H1 (cell line): ENCODE measurements around the gene CXCL11. TPM values are rescaled to one million over a fixed set of nuclear protein-coding genes. Genes with fewer than 3 reads are reported as not detected.

Source experiments
- CTCF ChIA-PET: fragments of 300-600 bp; sonication (Branson Sonifier 250); formaldehyde crosslinking; loops from one replicate; lab custom pipeline; 2021; ENCODE audit not compliant: partially characterized antibody; lab: Charles Lee
- POLR2A ChIA-PET: fragments of 300-600 bp; sonication (Branson Sonifier 250); formaldehyde crosslinking; loops from one replicate; lab custom pipeline; 2021; ENCODE audit warnings: inconsistent platforms; ENCODE audit not compliant: partially characterized antibody; lab: Charles Lee
- DNase-seq, 2 experiments: peaks; one replicate each; pipeline versions ENCODE4 v3.0.0 to v3.0.0-alpha.2; 2010 to 2022; ENCODE audit warnings: low spot score in 2 of 2, low read depth in 1 of 2, mixed read lengths in 1 of 2
- FAIRE-seq: peaks from 2 replicates; lab custom pipeline; 2011; peaks lifted over from hg19 to GRCh38; lab: Jason Lieb, UNC
- H2AFZ ChIP-seq: 2 replicates; pipeline ENCODE4 v1.8.1; 2012; ENCODE audit warnings: low read length, inconsistent platforms
- H2AK5ac ChIP-seq: 2 replicates; pipeline ENCODE4 v1.6.1; 2013; ENCODE audit warnings: low read depth, low read length
- H2BK120ac ChIP-seq: replicated peaks from 2 replicates; pipeline ENCODE3; 2013; ENCODE audit warnings: low read depth, low read length, inconsistent platforms
- H2BK12ac ChIP-seq: 2 replicates; pipeline ENCODE4 v1.6.1; 2013; ENCODE audit warnings: low read depth, low read length
- H2BK15ac ChIP-seq: 2 replicates; pipeline ENCODE4 v1.6.1; 2013; ENCODE audit warnings: low read length
- H2BK20ac ChIP-seq: 2 replicates; pipeline ENCODE4 v1.6.1; 2013; ENCODE audit warnings: low read length
- H2BK5ac ChIP-seq: 2 replicates; pipeline ENCODE4 v1.6.1; 2013; ENCODE audit warnings: low read depth, low read length
- H3K14ac ChIP-seq: 2 replicates; pipeline ENCODE4 v1.6.1; 2013; ENCODE audit warnings: inconsistent platforms; ENCODE audit not compliant: insufficient read length
- H3K18ac ChIP-seq: 2 replicates; pipeline ENCODE4 v1.6.1; 2013; ENCODE audit warnings: low read length; ENCODE audit errors: extremely low read depth
- H3K23ac ChIP-seq: 2 replicates; pipeline ENCODE4 v1.6.1; 2013; ENCODE audit warnings: inconsistent platforms; ENCODE audit not compliant: insufficient read length
- H3K23me2 ChIP-seq: 2 replicates; pipeline ENCODE4 v1.6.1; 2013; ENCODE audit warnings: low read depth, low read length
- H3K27ac ChIP-seq: 2 replicates; pipeline ENCODE4 v1.6.1; 2011; ENCODE audit warnings: low read depth, low read length, inconsistent platforms
- H3K27me3 ChIP-seq, 4 experiments: replicated peaks in 1 of 4; 1 replicate in 1 of 4; 2 replicates in 3 of 4; pipeline versions ENCODE4 v1.6.1 to v1.8.1; 2011 to 2013; ENCODE audit warnings: low read length in 3 of 4, mild to moderate bottlenecking in 3 of 4, inconsistent platforms in 2 of 4, mixed read lengths in 2 of 4, moderate library complexity in 1 of 4; ENCODE audit not compliant: control insufficient read depth in 3 of 4, insufficient read depth in 3 of 4; ENCODE audit errors: extremely low read depth in 1 of 4
- H3K36me3 ChIP-seq, 4 experiments: 2 replicates each; pipeline versions ENCODE4 v1.6.1 to v1.8.1; 2011 to 2013; ENCODE audit warnings: mild to moderate bottlenecking in 4 of 4, low read length in 3 of 4, moderate library complexity in 2 of 4, control low read depth in 1 of 4, inconsistent platforms in 1 of 4; ENCODE audit not compliant: insufficient read depth in 4 of 4, control insufficient read depth in 2 of 4
- H3K4ac ChIP-seq: replicated peaks from 2 replicates; pipeline ENCODE3; 2013; ENCODE audit warnings: low read length, low read depth, mixed read lengths, inconsistent platforms; ENCODE audit not compliant: insufficient read length
- H3K4me1 ChIP-seq, 4 experiments: replicated peaks in 1 of 4; 1 replicate in 1 of 4; 2 replicates in 3 of 4; pipeline versions ENCODE4 v1.6.1 to v1.8.1; 2011 to 2013; ENCODE audit warnings: low read length in 3 of 4, inconsistent platforms in 2 of 4, mixed read lengths in 1 of 4; ENCODE audit not compliant: insufficient read depth in 4 of 4, control insufficient read depth in 3 of 4
- H3K4me2 ChIP-seq, 2 experiments: 2 replicates each; pipeline versions ENCODE4 v1.6.1 to v1.8.1; 2011 to 2013; ENCODE audit warnings: low read depth in 2 of 2, low read length in 2 of 2, control low read depth in 1 of 2, inconsistent platforms in 1 of 2, mild to moderate bottlenecking in 1 of 2; ENCODE audit not compliant: insufficient read depth in 1 of 2
- H3K4me3 ChIP-seq, 4 experiments: fragments of 200-600, 300-600 bp in 1 of 4; sonication (generic), shearing (Covaris generic), sonication (Bioruptor Twin) in 1 of 4; 2 replicates each; pipeline versions ENCODE4 v1.5.1 to v1.8.1; 2011 to 2016; ENCODE audit warnings: low read length in 4 of 4, low read depth in 3 of 4, control low read depth in 2 of 4, inconsistent platforms in 2 of 4, mild to moderate bottlenecking in 2 of 4, mixed read lengths in 1 of 4, moderate library complexity in 1 of 4; ENCODE audit not compliant: insufficient read depth in 2 of 4; ENCODE audit errors: extremely low read depth in 1 of 4
- H3K56ac ChIP-seq: replicated peaks from 2 replicates; pipeline ENCODE3; 2013; ENCODE audit warnings: low read depth, mild to moderate bottlenecking, mixed read lengths, low read length, inconsistent platforms; ENCODE audit not compliant: insufficient read length
- H3K79me1 ChIP-seq: 2 replicates; pipeline ENCODE4 v1.6.1; 2013; ENCODE audit warnings: low read depth, low read length, control low read depth
- H3K79me2 ChIP-seq, 2 experiments: 2 replicates each; pipeline versions ENCODE4 v1.6.1 to v1.8.1; 2012 to 2013; ENCODE audit warnings: low read length in 2 of 2, mild to moderate bottlenecking in 2 of 2, inconsistent platforms in 1 of 2; ENCODE audit not compliant: insufficient read depth in 2 of 2, control insufficient read depth in 1 of 2
- H3K9ac ChIP-seq, 4 experiments: replicated peaks in 1 of 4; 1 replicate in 1 of 4; 2 replicates in 3 of 4; pipeline versions ENCODE4 v1.6.1 to v1.8.1; 2011 to 2013; ENCODE audit warnings: low read depth in 3 of 4, low read length in 3 of 4, control low read depth in 2 of 4, mild to moderate bottlenecking in 2 of 4, moderate library complexity in 2 of 4, inconsistent platforms in 1 of 4; ENCODE audit errors: extremely low read depth in 1 of 4
- H3K9me3 ChIP-seq, 2 experiments: 2 replicates each; pipeline versions ENCODE4 v1.6.1 to v1.8.1; 2012 to 2013; ENCODE audit warnings: mild to moderate bottlenecking in 2 of 2, moderate library complexity in 2 of 2, control low read depth in 1 of 2, inconsistent platforms in 1 of 2, low read depth in 1 of 2, low read length in 1 of 2, mixed read lengths in 1 of 2; ENCODE audit not compliant: insufficient read depth in 2 of 2
- H4K20me1 ChIP-seq, 2 experiments: replicated peaks in 1 of 2; 2 replicates each; pipeline versions ENCODE3 to v1.8.1; 2011 to 2013; ENCODE audit warnings: inconsistent platforms in 2 of 2, low read length in 2 of 2, mild to moderate bottlenecking in 1 of 2; ENCODE audit not compliant: insufficient read depth in 2 of 2, control insufficient read depth in 1 of 2
- H4K5ac ChIP-seq: 2 replicates; pipeline ENCODE4 v1.6.1; 2013; ENCODE audit warnings: low read length, low read depth, mixed read lengths, inconsistent platforms; ENCODE audit not compliant: insufficient read length
- H4K8ac ChIP-seq: 2 replicates; pipeline ENCODE4 v1.8.0; 2013; ENCODE audit warnings: mild to moderate bottlenecking, moderate library complexity, low read length, inconsistent platforms; ENCODE audit not compliant: insufficient read depth; ENCODE audit errors: extremely low read depth
- H4K91ac ChIP-seq: replicated peaks from 2 replicates; pipeline ENCODE3; 2013; ENCODE audit warnings: low read length, mixed read lengths, inconsistent platforms; ENCODE audit not compliant: insufficient read length
- CHD2 ChIP-seq: IDR thresholded peaks from 2 replicates; pipeline ENCODE4 v1.6.1; 2012; ENCODE audit warnings: low read length, improper control_type of control experiment
- CTCF ChIP-seq, 3 experiments: IDR thresholded peaks; 1 replicate in 2 of 3; 2 replicates in 1 of 3; pipeline versions ENCODE4 v1.5.1 to v1.6.1; 2011; ENCODE audit warnings: low read length in 3 of 3, mild to moderate bottlenecking in 3 of 3, inconsistent platforms in 2 of 3, low read depth in 1 of 3, moderate library complexity in 1 of 3; ENCODE audit not compliant: insufficient read depth in 1 of 3; ENCODE audit errors: control extremely low read depth in 1 of 3
- MAFK ChIP-seq: IDR thresholded peaks from 2 replicates; pipeline ENCODE4 v1.6.1; 2012; ENCODE audit warnings: low read depth, mild to moderate bottlenecking, improper control_type of control experiment, low read length
- SAP30 ChIP-seq: fragments of 300-600 bp; sonication (generic); IDR thresholded peaks from 2 replicates; pipeline ENCODE4 v1.7.1; 2012; ENCODE audit warnings: low read length, moderate library complexity, mild to moderate bottlenecking, inconsistent platforms; ENCODE audit not compliant: insufficient read depth, insufficient replicate concordance
- WGBS, 2 experiments: shearing (Covaris generic) in 1 of 2; methylation state at CpG; one replicate each; pipeline versions ENCODE4 v1.1.6 to v1.1.7; 2013 to 2015; ENCODE audit warnings: low lambda C conversion rate in 2 of 2, mixed read lengths in 2 of 2, inconsistent platforms in 1 of 2, low coverage in 1 of 2, missing lambda C conversion rate in 1 of 2; ENCODE audit not compliant: insufficient replicate concordance in 2 of 2, insufficient coverage in 1 of 2, insufficient read length in 1 of 2; ENCODE audit errors: extremely low coverage in 1 of 2, missing lambda C conversion rate in 1 of 2; 5-methylcytosine and 5-hydroxymethylcytosine counted together
- polyA plus RNA-seq, 7 experiments: library from polyadenylated mRNA; depleted of rRNA in 3 of 7; stranded (reverse) in 5 of 7; unstranded in 2 of 7; fragments of >200 nt in 5 of 7; fragments of 200-250 nt in 2 of 7; gene quantifications; 1 replicate in 5 of 7; 2 replicates in 1 of 7; 4 replicates in 1 of 7; pipeline versions ENCODE4 v1.2.1 to v1.2.3, GENCODE V29; 2011 to 2013; ENCODE audit warnings: missing spikeins in 2 of 7, mixed read lengths in 2 of 7
- total RNA-seq: library from RNA; stranded (reverse); fragmentation: NEBNext Ultra II Directional; extraction: Animal tissue kit (Norgen Biotek cat#: 25700); gene quantifications from 2 replicates; pipeline ENCODE4 v1.2.1, GENCODE V29; 2021

CXCL11 gene
- total and polyA plus RNA-seq, 2 of the 8 experiments (the other 6 are each of a cell fraction or from before 2014, with no cell fraction given) = 0.18 TPM; not detected in 1

- Histone ChIP-seq H3K27ac (no peak overlapping the region), H4K5ac (no peak overlapping the region), H4K91ac (no peak overlapping the region), H3K9me3 (no peaks in the 10 kb centered on the region), H4K8ac (no peak overlapping the region), H3K4me2 (no peak overlapping the region), H3K36me3 (no peaks in the 10 kb centered on the region), H3K9ac (no peak overlapping the region), H2BK5ac (no peak overlapping the region), H3K23ac (no peak overlapping the region), H2BK120ac (no peak overlapping the region), H2AFZ (no peak overlapping the region), H3K79me1 (no peaks in the 10 kb centered on the region), H3K4me3 (no peak overlapping the region), H3K79me2 (no peaks in the 10 kb centered on the region), H3K18ac (no peak overlapping the region), H2BK20ac (no peak overlapping the region), H3K4ac (no peak overlapping the region), H4K20me1 (no peaks in the 10 kb centered on the region), H3K27me3 (no peaks in the 10 kb centered on the region), H3K23me2 (no peaks in the 10 kb centered on the region), H2BK12ac (no peak overlapping the region), H2AK5ac (no peak overlapping the region), H2BK15ac (no peak overlapping the region), H3K4me1 (no peaks in the 10 kb centered on the region), H3K14ac (no peak overlapping the region), H3K56ac (no peak overlapping the region)
- CTCF ChIA-PET = interaction anchor here (0.6 to 5.2 kb wide), 16 partner anchors 8 to 190 kb away, joined by 3 to 42 read pairs (median 4); no protein-coding TSS in a partner anchor
- FAIRE-seq (no peak), DNase-seq (no peak)
- POLR2A ChIA-PET = interaction anchor here (1.0 kb wide), 1 partner anchor 94 kb away, joined by 3 read pairs; the partner anchor contains the start of gene SDAD1
- no peak for TF ChIP-seq MAFK
- TF ChIP-seq SAP30 = no peak
- no peak for TF ChIP-seq CTCF (IDR thresholded peaks at IDR 0.05; ENCODE audit: control extremely low read depth in 1 of 3, insufficient read depth in 1 of 3, low read depth in 1 of 3, low read length in 3 of 3)
- no peak for TF ChIP-seq CHD2
- 86% methylated on average over 1 of the region's 1 CpG; no CpG with 5 or more reads in 1 of the 2 experiments for WGBS, 2 experiments
Measured at GRCh38 chr4:76084542-76084941, 48.7 kb upstream of the CXCL11 start.
